Activated CD8-positive, alpha-beta memory T cell treated with anti-CD3 and anti-CD28 coated beads, Interleukin-2, amount 50 U/mL, for 24 hours (primary cell): ENCODE measurements around the gene SORBS2.

ENCODE experiments used
- DNase-seq: peaks from one replicate; pipeline ENCODE4 v3.0.0-alpha.2; 2020; ENCODE audit errors: extremely low read depth

The SORBS2 gene

DNA sequence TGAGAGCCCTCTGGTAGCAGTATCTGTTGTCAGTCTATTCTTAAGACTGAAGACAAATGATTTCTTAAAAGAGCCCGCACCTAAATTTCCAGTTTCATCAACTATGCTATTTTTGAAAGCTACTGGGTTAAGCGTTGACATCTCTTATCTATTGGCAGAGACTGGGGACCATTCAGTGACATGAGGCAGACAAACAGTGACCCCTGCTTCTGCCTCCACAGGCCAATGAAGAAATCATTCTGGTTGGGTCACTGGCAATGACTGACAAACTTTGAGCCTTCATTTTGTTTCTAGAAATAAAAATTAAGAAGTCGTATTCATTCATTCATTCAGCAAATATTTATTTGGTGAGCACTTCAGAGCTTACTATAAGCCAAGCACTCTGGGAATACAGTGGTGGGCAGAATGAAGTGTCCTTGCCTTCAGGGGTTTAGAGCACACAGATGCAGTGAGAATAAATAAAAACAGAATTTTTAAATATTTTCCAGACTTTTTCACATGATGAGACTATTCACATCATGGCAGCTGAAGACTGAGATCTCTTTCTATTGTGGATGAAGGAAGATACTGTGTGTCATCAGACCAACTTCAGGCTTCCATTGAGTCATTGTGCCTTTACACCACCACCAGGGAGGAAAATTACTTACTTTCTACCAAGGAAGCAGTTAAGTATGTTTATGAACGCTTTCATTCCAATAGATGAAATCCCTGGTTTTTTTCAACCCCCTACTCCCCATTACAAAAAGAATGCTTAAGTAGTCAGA, 36.0 kb downstream of the SORBS2 start:
- no peak for DNase-seq

- DNase-seq: no peak
Measured at GRCh38 chr4:185774845-185775680, 36.9 kb downstream of the SORBS2 start.

- DNase-seq: no peak
Measured at GRCh38 chr4:185774131-185774653, 37.8 kb downstream of the SORBS2 start.

DNA sequence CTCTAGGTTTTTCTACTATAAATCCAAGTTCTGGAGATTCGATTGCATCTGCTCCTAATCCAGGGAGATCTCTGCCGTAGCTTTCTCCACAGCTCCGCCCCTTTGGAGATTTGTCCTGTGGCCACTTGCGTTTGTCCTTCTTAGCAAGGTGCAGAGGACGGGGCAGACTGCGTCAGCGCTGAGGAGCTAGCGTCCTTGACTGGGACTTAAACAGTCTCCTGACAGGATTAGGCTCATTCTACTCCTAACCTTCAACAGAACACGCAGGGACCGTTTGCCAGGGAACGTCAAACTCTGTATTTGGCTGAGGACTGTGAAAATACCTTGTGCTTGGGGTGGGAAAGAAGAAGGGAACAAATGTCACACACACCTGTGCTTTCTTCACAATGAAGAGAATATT, 38.6 kb downstream of the SORBS2 start:
- DNase-seq: no peak

GRCh38 chr4:185772391-185773093, 39.5 kb downstream of the SORBS2 start:
- DNase-seq: no peak

- no peak for DNase-seq
Measured at GRCh38 chr4:185771711-185772390, 40.1 kb downstream of the SORBS2 start.

DNA sequence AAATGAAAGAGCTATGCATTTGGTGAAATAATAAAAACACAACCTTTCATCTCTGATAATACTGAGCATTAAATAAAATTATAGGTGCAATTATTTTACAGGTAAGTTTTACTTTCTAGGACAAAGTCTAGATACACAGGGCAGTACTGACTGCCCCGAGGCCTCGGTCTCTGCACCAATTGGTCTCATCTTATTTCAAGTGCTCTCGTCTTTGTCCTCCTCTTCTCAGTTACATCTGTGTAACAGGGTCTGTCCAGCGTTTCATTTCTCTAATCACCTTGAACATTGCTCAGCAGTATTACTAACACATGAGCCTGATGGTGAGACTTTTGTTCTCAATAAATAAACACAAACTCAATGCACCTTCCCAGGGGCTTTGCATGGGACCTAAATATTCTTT, 44.5 kb downstream of the SORBS2 start:
- no peak for DNase-seq

DNA sequence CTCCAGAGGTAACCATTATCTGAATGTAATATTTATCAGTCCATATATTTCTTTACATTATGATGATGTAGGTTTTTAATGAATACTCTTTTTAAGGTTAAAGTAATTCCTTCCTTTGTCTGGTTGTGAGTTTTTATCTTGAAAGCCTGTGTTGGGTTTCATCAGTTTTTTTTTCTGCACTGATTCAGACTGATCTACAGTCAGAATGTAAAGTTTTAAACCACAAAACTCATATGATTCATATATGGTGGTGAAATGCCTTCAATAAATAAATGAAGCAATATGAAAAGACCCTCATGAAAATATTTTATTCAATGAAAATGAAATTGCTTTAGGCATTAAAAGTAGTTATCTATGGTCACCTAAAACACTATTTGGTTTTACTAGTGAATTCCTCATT, 47.1 kb downstream of the SORBS2 start:
- no peak for DNase-seq

DNA sequence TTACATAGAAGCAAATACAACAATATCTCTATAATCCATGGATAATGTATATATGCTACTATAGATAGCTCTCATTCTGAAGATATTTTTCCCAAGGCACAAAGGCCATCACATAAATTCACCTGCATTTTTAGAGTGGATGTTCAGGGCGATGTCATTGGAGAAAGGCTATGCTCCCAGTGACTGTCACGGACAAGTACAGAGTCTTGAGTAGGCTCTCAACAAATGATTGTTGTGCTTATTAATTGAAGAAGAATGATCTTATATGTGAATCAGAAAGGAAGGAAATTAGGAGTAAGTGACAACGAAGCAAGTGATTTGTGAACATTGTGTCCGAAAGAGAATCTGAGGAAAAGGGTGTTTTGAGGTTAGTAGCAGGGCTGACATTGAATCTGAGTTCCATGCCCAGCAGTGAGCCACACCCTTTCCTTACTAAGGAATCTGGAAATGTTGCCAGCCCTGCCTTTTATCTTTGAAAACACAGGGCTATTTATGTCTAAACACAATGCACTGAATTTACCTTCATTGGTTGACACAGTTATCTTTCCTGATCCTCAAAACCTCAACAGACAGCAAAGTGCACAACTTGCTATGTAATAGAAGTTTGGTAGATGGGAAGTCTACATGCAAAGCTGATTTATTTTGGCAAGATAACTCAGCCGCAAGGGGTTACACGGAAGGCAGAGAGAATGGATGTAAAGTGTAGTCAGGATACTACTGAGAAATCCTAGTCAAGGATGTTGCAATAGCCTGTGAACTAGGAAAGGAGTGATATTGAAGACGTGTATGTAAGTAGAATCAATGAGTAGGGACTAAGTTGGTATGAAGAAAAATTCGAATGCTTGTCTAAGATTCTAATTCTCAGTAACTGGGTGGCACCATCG, 50.4 kb downstream of the SORBS2 start:
- DNase-seq: no peak

- DNase-seq: no peak
Measured at GRCh38 chr4:185758807-185759206, 53.2 kb downstream of the SORBS2 start.

- no peak for DNase-seq
Measured at GRCh38 chr4:185755451-185755850, 56.5 kb downstream of the SORBS2 start.

DNA sequence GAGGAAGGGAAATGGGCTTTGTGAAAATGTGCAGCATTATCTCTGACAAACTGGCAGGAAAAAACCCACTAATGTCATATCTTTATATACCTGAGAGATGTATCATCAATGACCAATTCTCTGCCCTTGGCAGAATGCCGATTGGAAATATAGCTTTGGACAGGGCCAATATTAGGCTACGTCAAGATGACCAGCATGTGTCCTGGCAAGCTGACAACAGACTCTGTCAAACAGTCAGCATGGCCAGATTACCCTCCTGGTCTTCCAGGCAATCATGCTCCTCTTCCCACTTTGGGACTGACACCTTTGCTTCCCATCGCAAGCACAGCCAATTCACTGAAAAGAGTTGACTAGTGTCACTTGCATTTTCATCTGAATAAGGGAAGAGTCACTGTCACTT, 57.0 kb downstream of the SORBS2 start:
- no peak for DNase-seq

DNA sequence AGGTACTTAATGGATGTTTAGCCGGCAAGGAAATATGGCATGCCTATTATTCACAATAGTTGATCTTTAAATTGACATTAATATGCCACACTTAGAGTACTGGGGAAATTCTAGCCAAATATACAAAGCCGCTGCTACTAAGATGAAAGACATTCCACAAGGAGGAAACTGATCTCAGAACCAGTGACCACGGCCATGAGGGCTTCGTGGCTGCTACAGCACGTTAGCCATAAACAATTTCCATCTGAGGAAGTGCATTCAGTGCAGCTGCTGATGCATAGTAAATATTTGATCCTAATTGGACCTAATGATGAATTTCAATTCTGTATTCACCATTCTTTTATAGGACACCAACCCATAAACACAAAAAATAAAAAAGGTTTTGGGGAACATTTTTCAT, 59.1 kb downstream of the SORBS2 start:
- no peak for DNase-seq

- DNase-seq: no peak
Measured at GRCh38 chr4:185749858-185750257, 62.1 kb downstream of the SORBS2 start.

DNA sequence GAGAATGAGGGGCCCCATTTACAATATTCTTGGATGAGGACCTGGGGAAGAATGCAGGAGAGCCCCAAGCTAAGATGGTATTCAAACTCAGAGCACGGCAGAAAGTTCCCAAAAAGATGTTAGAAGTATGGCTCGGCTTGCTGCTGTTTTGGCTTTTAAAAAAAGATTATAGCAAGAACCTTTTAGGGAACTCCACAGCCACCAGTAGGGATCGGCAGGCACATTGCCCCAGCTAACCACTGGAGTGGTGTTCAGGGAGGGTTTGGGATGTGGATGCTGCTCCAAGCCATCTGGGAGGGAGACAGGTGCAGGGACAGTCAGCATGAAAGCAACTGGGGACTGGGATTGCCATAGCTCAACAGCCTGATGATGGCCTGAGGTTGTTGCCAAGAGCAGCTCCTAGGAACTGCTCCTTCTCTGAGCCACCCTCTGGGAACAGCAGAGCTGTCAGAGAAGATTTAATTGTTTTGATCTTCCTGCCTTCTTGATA, 63.0 kb downstream of the SORBS2 start:
- no peak for DNase-seq

GRCh38 chr4:185745891-185746290, 66.1 kb downstream of the SORBS2 start:
- DNase-seq: no peak

DNA sequence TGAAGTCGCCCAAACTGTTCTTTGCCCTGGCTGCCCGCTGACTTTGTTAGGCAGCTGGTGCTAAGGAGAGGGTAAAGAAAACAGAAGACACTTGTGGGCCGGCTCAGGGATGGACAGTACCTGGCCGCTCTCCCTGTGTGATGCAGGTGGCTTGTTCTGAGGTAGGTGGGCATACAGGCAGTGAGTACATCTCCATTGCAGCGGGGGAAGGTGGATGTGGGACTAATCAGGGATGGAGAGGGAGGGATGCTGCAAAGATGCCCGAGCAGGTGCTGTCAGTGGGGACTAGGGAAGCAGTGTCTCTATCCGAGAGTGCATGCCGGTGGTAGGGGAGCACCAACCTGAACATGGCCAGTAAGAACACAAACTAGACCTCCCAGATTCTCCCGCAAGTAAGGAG, 67.0 kb downstream of the SORBS2 start:
- DNase-seq: no peak

DNA sequence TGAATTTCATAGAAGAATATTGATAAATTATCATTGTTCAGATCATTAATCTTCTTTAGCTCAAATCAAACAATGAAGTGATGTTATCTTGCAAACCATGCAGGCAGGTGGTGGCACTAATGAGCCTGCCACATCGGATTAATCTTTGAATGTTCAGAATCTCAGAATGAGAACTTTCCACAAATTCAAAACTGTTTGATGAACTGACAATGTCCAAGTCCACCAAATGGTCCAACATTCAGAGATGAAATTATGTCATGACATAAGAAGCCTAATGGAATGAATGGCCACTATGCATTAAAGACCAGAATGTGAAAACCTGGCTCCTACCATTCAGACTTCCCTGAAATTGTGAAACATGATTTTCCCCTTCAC, 67.5 kb downstream of the SORBS2 start:
- DNase-seq: no peak

DNA sequence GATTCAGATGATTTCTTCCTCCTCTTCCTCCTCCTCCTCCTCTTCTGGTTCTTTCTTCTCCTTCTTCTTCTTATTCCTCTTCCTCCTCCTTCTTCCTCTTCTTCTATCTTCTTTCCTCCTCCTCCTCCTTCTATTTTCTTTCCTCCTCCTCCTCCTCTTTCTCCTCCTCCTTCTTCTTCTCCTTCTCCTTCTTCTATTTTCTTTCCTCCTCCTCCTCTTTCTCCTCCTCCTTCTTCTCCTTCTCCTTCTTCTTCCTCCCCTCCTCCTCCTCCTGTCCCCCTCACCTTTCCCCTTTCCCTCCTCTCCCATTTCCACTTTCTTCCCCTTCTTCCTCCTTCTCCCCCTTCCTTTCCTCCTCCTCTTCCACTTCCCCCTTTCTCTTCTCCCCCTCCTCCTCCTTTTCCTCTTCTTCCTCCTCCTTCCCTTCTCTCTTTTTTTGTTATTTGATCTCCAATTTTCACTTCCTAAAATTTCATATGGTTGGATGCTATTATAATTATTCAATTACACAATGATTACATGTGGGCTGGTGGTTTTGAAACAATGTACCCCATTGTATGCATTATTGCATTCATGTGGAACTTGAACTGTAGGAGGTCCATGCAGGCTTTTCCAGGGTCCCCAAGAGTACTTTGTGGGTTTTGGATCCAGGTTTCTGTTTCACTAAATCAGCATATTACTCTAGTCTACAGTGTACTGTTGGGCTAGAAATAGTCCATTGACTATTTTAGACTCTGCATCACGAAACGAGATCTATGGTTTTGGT, 68.1 kb downstream of the SORBS2 start:
- DNase-seq: no peak

- DNase-seq: no peak
Measured at GRCh38 chr4:185742766-185743165, 69.2 kb downstream of the SORBS2 start.
